IMR-90 (cell line): ENCODE data around the gene SEMA4F. TPM values are rescaled to one million over a fixed set of nuclear protein-coding genes. Genes with fewer than 3 reads are reported as not detected.
"Not testable (repeated sequence)": the region's sequence is repeated elsewhere in the genome, so short reads cannot be mapped to it uniquely, and the experiment has no call there.

ENCODE experiments used
- ATAC-seq: fragments of 200-7000 bp; cut with Tn5 transposase; 2 replicates; pipeline ENCODE4 v1.9.1; 2020; ENCODE audit warnings: low read depth, mild to moderate bottlenecking, moderate library complexity
- BruUV-seq: library from RNA; stranded (reverse); fragments of 400-500 nt; replicated peaks from 2 replicates; lab custom pipeline; 2021; lab: Mats Ljungman, UMichigan
- CTCF ChIA-PET: fragments of 300-600 bp; formaldehyde crosslinking; extraction: SDS; loops from one replicate; lab custom pipeline; 2021; ENCODE audit warnings: antibody characterized with exemption; lab: Yijun Ruan, JAX
- POLR2A ChIA-PET: fragments of 300-600 bp; sonication (Branson Sonifier 250); formaldehyde crosslinking; loops from one replicate; lab custom pipeline; 2022; ENCODE audit warnings: antibody characterized with exemption; ENCODE audit not compliant: unreplicated experiment; lab: Charles Lee
- DNase-seq: peaks from one replicate; pipeline ENCODE4 v3.0.0; 2013
- H2AFZ ChIP-seq: replicated peaks from 2 replicates; pipeline ENCODE3; 2013; ENCODE audit warnings: low read length, mild to moderate bottlenecking; ENCODE audit not compliant: poor library complexity
- H2AK5ac ChIP-seq: 2 replicates; pipeline ENCODE4 v1.6.1; 2013; ENCODE audit warnings: low read depth, low read length, inconsistent platforms
- H2AK9ac ChIP-seq: replicated peaks from 2 replicates; pipeline ENCODE3; 2013; ENCODE audit warnings: mild to moderate bottlenecking, low read depth, low read length, moderate library complexity; ENCODE audit not compliant: poor library complexity
- H2BK120ac ChIP-seq: 2 replicates; pipeline ENCODE4 v1.6.1; 2013; ENCODE audit warnings: low read depth, low read length, inconsistent platforms
- H2BK15ac ChIP-seq: 3 replicates; pipeline ENCODE4 v1.6.1; 2013; ENCODE audit warnings: low read depth, low read length, inconsistent platforms
- H2BK20ac ChIP-seq: 2 replicates; pipeline ENCODE4 v1.6.1; 2013; ENCODE audit warnings: low read depth, mild to moderate bottlenecking, inconsistent platforms, low read length, moderate library complexity
- H2BK5ac ChIP-seq: 2 replicates; pipeline ENCODE4 v1.6.1; 2013; ENCODE audit warnings: mild to moderate bottlenecking, low read depth, low read length, inconsistent platforms; ENCODE audit not compliant: poor library complexity, severe bottlenecking
- H3K14ac ChIP-seq: replicated peaks from 2 replicates; pipeline ENCODE4 v1.6.1; 2013; ENCODE audit warnings: low read depth, low read length, inconsistent platforms
- H3K18ac ChIP-seq: 2 replicates; pipeline ENCODE4 v1.6.1; 2013; ENCODE audit warnings: low read depth, low read length, control low read depth
- H3K23ac ChIP-seq: 2 replicates; pipeline ENCODE4 v1.6.1; 2013; ENCODE audit warnings: low read depth, low read length, inconsistent platforms
- H3K27ac ChIP-seq: 2 replicates; pipeline ENCODE4 v1.5.1; 2013; ENCODE audit warnings: mild to moderate bottlenecking, control low read depth, low read length; ENCODE audit not compliant: insufficient read depth
- H3K27me3 ChIP-seq: 2 replicates; pipeline ENCODE4 v1.6.1; 2013; ENCODE audit warnings: low read length; ENCODE audit not compliant: control insufficient read depth, insufficient read depth
- H3K36me3 ChIP-seq: 2 replicates; pipeline ENCODE4 v1.6.1; 2013; ENCODE audit warnings: low read length, mixed read lengths; ENCODE audit not compliant: control insufficient read depth, insufficient read depth
- H3K4ac ChIP-seq: 2 replicates; pipeline ENCODE4 v1.6.1; 2013; ENCODE audit warnings: low read depth, low read length, inconsistent platforms
- H3K4me1 ChIP-seq: 2 replicates; pipeline ENCODE4 v1.6.1; 2013; ENCODE audit warnings: low read length, mixed read lengths; ENCODE audit not compliant: control insufficient read depth, insufficient read depth
- H3K4me2 ChIP-seq: 2 replicates; pipeline ENCODE4 v1.6.1; 2013; ENCODE audit warnings: low read depth, mild to moderate bottlenecking, control low read depth, low read length, moderate library complexity
- H3K4me3 ChIP-seq: 2 replicates; pipeline ENCODE4 v1.5.1; 2013; ENCODE audit warnings: low read depth, mild to moderate bottlenecking, control low read depth, low read length, moderate library complexity; ENCODE audit not compliant: insufficient read depth
- H3K56ac ChIP-seq: 2 replicates; pipeline ENCODE4 v1.6.1; 2013; ENCODE audit warnings: low read length, inconsistent platforms; ENCODE audit not compliant: insufficient read depth; ENCODE audit errors: extremely low read depth
- H3K79me1 ChIP-seq, 2 experiments: 2 replicates each; pipeline ENCODE4 v1.6.1; 2013; ENCODE audit warnings: low read length in 2 of 2, inconsistent platforms in 1 of 2, low read depth in 1 of 2
- H3K9ac ChIP-seq: 2 replicates; pipeline ENCODE4 v1.6.1; 2013; ENCODE audit warnings: low read depth, low read length, control low read depth
- H3K9me1 ChIP-seq: 2 replicates; pipeline ENCODE4 v1.6.1; 2013; ENCODE audit warnings: low read length, inconsistent platforms; ENCODE audit not compliant: insufficient read depth
- H3K9me3 ChIP-seq: 2 replicates; pipeline ENCODE4 v1.6.1; 2013; ENCODE audit warnings: low read length; ENCODE audit not compliant: control insufficient read depth, insufficient read depth
- H4K20me1 ChIP-seq: 2 replicates; pipeline ENCODE4 v1.6.1; 2013; ENCODE audit warnings: low read length, inconsistent platforms; ENCODE audit not compliant: insufficient read depth
- H4K5ac ChIP-seq: 2 replicates; pipeline ENCODE4 v1.6.1; 2013; ENCODE audit warnings: mild to moderate bottlenecking, low read depth, low read length, control low read depth
- H4K8ac ChIP-seq, 2 experiments: 2 replicates each; pipeline ENCODE4 v1.6.1; 2013; ENCODE audit warnings: low read depth in 2 of 2, low read length in 2 of 2, control low read depth in 1 of 2, inconsistent platforms in 1 of 2
- H4K91ac ChIP-seq: 2 replicates; pipeline ENCODE4 v1.6.1; 2013; ENCODE audit warnings: low read depth, low read length, inconsistent platforms; ENCODE audit not compliant: insufficient read depth
- WGBS, 2 experiments: methylation state at CpG; one replicate each; pipeline versions ENCODE4 v1.1.5 to v1.1.7; 2013; ENCODE audit warnings: missing lambda C conversion rate in 2 of 2; ENCODE audit not compliant: insufficient read length in 1 of 2; ENCODE audit errors: extremely low coverage in 2 of 2; 5-methylcytosine and 5-hydroxymethylcytosine counted together
- dilution Hi-C: fragments of 300-500 bp; cut with HindIII; formaldehyde crosslinking; loops from one replicate; pipeline ENCODE4 v1.14.3; 2018; ENCODE audit warnings: low sequenced_read_pairs; ENCODE audit not compliant: unreplicated experiment
- in situ Hi-C: fragments of 300-500 bp; cut with MboI; formaldehyde crosslinking; loops from 3 replicates; pipeline ENCODE4 v1.14.3; 2019; ENCODE audit warnings: low sequenced_read_pairs, inconsistent platforms, mixed read lengths
- intact Hi-C: fragments of 100-400 bp; cut with micrococcal nuclease; formaldehyde crosslinking; loops from 2 replicates; pipeline ENCODE4 v1.10.0; 2022
- polyA plus RNA-seq, 3 experiments: library from polyadenylated mRNA; depleted of rRNA; stranded (reverse); fragments of >200 nt; gene quantifications; 2 replicates each; pipeline ENCODE4 v1.2.3, GENCODE V29; 2012; ENCODE audit warnings: low replicate concordance in 1 of 3
- total RNA-seq: library from RNA; depleted of rRNA; stranded (reverse); fragments of >200 nt; gene quantifications from 2 replicates; pipeline ENCODE4 v1.2.3, GENCODE V29; 2012

SEMA4F gene
- total and polyA plus RNA-seq, 2 of the 4 experiments (the other 2 are of a cell fraction) = 4.7 to 7.5 TPM

GRCh38 chr2:74630454-74630853 lies 23.6 kb upstream of the SEMA4F start:
- H4K91ac ChIP-seq, H3K56ac ChIP-seq, H3K14ac ChIP-seq, H3K9me3 ChIP-seq, H3K27ac ChIP-seq, POLR2A ChIA-PET, H2AFZ ChIP-seq, H2AK9ac ChIP-seq, H3K23ac ChIP-seq, H3K79me1 ChIP-seq, H3K4ac ChIP-seq, H2BK120ac ChIP-seq, H3K4me3 ChIP-seq, H4K20me1 ChIP-seq, ATAC-seq, H3K36me3 ChIP-seq, CTCF ChIA-PET, H3K9ac ChIP-seq, H3K18ac ChIP-seq, H3K27me3 ChIP-seq, BruUV-seq, H2BK5ac ChIP-seq, H4K8ac ChIP-seq, H3K4me1 ChIP-seq, dilution Hi-C loops, H2BK15ac ChIP-seq, H3K4me2 ChIP-seq, H3K9me1 ChIP-seq, H2AK5ac ChIP-seq, DNase-seq, H2BK20ac ChIP-seq, intact Hi-C loops, in situ Hi-C loops, H4K5ac ChIP-seq: not testable (repeated sequence)
- WGBS, 2 experiments = no CpG with 5 or more reads among the region's 3 CpGs
